Measurements from ENCODE around the gene C3orf80.

DNA sequence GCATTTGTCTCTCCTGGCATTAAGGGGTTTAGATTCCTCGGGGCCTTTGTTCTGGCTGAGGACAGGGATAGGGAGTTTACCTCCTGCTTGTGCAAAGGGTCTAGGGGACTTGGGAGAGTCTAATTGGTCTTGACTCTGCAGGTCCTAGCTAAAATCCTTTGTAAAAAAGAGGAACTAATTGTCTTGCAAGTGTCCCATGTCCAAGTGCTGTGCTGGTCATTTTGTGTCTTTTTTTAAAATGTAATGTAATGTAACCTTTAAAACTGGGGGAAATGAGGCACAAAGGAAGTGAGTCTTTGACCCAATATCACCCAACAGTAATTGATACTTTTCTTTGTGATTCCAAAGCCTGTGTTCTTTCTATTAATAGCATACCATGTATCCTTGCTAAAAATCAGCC, 14.9 kb upstream of the C3orf80 start:
- TF ChIP-seq SIN3A (IDR thresholded peaks at IDR 0.05; ENCODE audit: borderline replicate concordance, insufficient read depth, low read length) (no peak), POLR2AphosphoS5 (IDR thresholded peaks at IDR 0.05; ENCODE audit: low read depth, low read length) (no peak), FOXP2 (optimal IDR thresholded peaks at IDR 0.05; ENCODE audit: borderline replicate concordance, extremely low read depth, extremely low read length, insufficient read depth) (no peak), TAF1 (IDR thresholded peaks at IDR 0.05; ENCODE audit: borderline replicate concordance, insufficient read depth, low read length) (no peak)
- TF ChIP-seq, protein P1, sequence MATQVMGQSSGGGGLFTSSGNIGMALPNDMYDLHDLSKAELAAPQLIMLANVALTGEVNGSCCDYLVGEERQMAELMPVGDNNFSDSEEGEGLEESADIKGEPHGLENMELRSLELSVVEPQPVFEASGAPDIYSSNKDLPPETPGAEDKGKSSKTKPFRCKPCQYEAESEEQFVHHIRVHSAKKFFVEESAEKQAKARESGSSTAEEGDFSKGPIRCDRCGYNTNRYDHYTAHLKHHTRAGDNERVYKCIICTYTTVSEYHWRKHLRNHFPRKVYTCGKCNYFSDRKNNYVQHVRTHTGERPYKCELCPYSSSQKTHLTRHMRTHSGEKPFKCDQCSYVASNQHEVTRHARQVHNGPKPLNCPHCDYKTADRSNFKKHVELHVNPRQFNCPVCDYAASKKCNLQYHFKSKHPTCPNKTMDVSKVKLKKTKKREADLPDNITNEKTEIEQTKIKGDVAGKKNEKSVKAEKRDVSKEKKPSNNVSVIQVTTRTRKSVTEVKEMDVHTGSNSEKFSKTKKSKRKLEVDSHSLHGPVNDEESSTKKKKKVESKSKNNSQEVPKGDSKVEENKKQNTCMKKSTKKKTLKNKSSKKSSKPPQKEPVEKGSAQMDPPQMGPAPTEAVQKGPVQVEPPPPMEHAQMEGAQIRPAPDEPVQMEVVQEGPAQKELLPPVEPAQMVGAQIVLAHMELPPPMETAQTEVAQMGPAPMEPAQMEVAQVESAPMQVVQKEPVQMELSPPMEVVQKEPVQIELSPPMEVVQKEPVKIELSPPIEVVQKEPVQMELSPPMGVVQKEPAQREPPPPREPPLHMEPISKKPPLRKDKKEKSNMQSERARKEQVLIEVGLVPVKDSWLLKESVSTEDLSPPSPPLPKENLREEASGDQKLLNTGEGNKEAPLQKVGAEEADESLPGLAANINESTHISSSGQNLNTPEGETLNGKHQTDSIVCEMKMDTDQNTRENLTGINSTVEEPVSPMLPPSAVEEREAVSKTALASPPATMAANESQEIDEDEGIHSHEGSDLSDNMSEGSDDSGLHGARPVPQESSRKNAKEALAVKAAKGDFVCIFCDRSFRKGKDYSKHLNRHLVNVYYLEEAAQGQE (IDR thresholded peaks at IDR 0.05; ENCODE audit: insufficient read depth in 1 of 2, low read depth in 2 of 2, low read length in 2 of 2) = no peak

All from PFSK-1 (cell line).